ENCODE results near the gene ZNF653. TPM values are rescaled to one million over a fixed set of nuclear protein-coding genes. Genes with fewer than 3 reads are reported as not detected.

ZNF653 gene
- polyA plus RNA-seq (2013, experiment 1 of 2; ENCODE audit: insufficient read length): 4.2 TPM
- 3.6 TPM for polyA plus RNA-seq (2013, experiment 2 of 2; ENCODE audit: insufficient read length)

GRCh38 chr19:11505504-11506100 is at the start of gene ZNF653:
TSS of gene ZNF653 (minus strand) at chr19:11505839. CDS start at chr19:11505786, 53 bp downstream.
- DNase-seq: peak; percentile 95

DNA sequence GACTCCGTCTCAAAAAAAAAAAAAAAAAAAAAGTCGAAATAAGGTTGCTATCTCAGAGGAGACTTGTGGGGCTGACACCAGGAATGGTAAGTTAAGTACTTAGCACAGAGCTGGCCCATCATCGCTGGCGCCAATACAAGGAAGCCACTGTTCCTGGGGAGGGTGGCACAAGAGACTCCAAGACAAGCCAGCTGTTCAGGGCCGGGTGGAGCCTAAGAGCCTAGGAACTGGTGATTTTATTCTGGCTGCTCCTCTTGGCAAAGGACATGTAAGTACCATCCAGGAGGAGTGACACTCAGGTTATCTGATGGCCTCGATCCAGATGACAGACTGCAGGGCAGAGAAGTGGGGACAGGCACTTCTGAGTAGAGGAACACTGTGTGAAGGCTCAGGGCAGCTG is 49.6 kb upstream of the ZNF653 start:
- DNase-seq: no peak

DNA sequence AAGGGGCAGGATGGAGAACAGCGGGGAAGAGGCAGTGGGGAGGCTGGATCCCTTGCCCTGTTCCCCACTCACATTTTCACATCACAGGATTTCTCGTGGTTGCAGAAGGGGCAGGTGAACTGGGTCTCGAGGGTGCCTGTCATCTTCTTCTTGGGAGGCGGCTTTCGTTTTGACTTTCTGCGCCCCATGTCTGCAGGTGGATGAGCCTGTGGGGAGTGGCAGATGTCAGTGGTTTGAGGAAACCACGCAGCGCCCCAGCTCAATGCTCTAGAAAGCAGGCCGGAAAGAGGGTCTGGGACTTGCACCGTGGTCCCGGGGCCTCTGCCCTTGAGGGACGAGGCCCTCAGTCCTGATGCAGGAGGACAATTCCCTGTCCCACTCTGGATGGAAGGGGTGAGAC is 48.5 kb upstream of the ZNF653 start:
- no peak for DNase-seq

DNA sequence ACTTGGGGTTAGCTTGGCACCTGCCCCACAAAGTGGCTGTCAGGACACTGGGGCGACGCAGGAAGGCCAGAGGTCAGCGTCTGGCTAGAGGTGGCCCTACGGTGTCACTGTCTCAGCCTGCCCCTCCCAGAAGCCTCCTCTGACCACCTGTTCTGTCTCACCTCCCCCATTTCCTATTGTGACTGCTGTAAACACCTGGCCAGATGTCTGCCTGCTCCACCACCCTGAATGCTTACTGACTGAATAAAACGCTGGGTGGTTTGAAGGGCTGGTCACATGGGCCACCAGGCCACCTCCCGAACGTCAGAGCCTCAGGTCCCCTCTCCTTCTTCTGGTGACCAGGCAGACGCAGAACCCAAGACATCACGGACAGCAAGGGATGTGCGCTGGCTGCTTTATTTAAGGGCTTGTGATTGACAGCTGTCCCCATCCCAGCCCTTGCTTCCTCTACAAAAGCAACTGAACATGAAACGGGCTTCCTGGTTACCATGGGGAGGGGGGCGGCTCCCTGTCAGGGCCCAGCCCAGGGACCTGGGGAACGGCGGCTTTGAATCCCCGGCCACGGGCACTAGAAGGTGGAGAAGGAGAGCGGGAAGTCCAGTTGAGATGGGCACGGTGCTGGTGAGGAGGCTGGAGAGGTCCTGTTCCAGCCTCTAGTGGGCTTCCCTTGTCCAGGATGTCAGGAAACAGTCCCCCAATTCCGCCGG is 47.2 kb upstream of the ZNF653 start:
- DNase-seq: no peak

GRCh38 chr19:11551603-11552235 is 46.1 kb upstream of the ZNF653 start:
- DNase-seq: no peak

DNA sequence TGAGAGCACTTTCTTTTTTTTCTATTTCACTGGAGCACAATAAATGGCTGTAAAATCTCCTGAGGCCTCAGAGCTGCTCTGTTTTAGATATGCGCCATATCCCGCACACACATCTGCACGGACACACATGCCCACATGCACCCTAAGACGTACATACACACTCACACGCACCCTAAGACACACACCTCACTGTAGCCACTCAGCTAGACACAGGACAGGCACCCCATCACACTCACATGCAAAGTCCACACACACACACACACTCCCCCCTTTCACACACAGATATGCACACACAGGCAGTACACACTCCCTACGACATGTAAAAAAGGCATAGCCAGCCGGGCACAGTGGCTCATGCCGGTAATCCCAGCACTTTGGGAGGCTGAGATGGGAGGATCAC is 44.6 kb upstream of the ZNF653 start:
- DNase-seq: no peak

- no peak for DNase-seq
Measured at GRCh38 chr19:11549386-11549953, 43.8 kb upstream of the ZNF653 start.

GRCh38 chr19:11547929-11548700 is 42.5 kb upstream of the ZNF653 start:
- DNase-seq: no peak

- DNase-seq: no peak
Measured at GRCh38 chr19:11541238-11541637, 35.6 kb upstream of the ZNF653 start.

DNA sequence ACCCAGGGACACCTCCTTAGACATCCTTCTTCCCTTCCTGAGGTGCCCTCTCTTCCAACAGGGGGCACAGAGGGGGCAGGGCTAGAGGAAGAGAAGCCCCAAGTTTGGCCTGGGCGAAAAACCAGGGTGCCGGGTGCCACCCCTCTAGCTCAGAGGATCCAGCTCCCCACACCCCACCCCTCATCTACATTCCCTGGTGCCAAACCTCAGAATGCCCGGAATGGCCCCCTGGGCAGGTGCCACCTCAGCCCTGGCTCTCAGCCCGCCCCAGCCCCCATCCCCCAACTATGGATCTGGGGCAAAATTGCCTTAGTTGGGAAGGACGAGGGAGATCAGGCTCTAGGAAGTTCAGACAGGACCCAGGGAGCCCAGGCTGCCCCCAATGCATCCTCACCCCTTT is 35.0 kb upstream of the ZNF653 start:
- no peak for DNase-seq

- peak; percentile 76 for DNase-seq
Measured at GRCh38 chr19:11539495-11540365, 34.1 kb upstream of the ZNF653 start.

DNA sequence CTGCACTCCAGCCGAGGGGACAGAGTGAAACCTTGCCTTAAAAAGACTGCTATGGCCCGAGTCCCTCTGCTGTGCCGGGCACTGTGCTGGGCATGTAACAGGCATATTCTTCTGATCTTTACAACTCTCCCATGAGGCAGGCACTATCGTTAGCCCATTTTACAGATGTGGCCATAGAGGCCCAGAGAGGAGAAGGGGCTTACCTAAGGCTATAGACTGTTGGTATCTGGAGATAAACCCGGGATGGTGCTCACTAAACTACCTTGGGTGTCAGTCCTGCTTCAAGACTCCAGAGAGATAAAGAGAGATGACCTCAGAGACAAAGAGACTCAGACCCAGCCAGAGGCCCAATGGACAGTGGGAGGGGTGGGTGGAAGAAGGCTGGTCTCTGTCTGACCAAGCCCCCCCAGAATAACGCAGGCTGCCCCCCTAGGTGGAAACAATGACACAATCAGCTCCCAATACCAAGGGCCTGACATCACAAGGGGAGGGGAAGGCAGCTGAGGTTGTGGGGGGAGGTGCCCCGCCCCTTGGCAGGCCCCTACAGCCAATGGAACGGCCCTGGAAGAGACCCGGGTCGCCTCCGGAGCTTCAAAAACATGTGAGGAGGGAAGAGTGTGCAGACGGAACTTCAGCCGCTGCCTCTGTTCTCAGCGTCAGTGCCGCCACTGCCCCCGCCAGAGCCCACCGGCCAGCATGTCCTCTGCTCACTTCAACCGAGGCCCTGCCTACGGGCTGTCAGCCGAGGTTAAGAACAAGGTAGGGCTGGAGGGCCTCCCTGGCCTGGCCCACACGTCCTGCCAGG is 32.8 kb upstream of the ZNF653 start, which contains the start of gene CNN1:
CNN1 (plus strand) TSS at position 620 of the 805 bp plus-strand sequence; CDS start at position 697, 77 bp downstream.
- peak; percentile 94 for DNase-seq

- peak; percentile 89 for DNase-seq
Measured at GRCh38 chr19:11535792-11536595, 30.4 kb upstream of the ZNF653 start.

GRCh38 chr19:11534948-11535347 is 29.3 kb upstream of the ZNF653 start:
- no peak for DNase-seq

GRCh38 chr19:11534538-11534937 is 28.9 kb upstream of the ZNF653 start:
- no peak for DNase-seq

DNA sequence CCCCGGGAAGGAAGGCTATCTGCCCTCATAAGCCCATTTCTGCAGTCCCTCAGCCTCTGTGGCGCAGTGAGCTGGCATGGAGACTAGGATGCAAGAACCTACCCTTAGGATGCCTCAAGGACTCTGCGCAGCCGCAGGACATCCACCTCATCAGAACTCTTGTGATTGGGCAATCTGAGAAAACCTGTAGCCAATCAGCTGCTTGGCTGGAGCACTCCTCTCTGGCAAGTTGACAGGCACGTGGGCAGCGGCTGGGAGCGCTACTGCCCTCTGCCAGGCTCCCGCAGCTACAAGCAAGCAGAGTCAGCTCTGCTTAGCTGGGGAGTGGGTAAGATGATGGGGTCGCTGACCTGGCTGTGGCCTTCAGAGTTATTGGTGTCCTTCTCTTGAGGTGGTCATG is 24.8 kb upstream of the ZNF653 start:
- DNase-seq: peak; percentile 76

DNA sequence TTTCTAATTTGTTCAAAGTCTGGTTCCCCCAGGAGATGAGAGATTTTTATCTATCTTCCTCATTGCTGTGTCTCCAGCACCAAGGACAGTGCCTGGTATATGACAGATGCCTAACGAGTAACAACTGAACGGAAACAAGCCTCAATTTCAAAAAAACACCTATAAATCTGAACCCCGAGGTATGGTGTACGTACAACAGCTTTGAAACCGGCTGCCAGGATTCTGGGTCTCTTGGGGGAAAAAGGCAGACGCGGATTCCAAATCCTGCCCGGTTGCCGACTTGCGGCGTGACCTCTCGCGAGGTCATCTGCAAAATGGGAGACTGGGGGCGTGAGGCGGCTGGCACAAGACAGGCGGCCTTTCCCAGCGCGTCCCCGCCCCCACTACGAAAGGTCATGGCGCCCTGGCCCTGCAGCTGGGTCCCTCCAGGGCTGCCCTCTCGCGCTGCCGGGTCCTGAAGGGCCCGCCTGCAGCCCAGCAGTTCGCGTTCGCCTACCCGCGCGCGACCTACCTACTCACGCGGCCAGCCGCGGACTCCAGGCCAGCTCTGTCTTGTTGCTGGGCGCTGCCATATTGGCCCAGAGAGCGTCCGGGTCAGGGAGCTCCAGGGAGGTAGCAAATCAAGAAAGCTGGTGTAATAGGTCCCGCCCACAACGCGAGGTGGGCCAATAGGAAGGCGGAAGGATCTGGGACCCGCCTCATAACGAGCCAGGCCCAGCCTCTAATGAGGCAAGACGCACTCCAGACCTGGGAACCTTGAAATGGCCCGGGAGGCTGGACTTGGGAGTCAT is 23.1 kb upstream of the ZNF653 start, which contains the start of gene ECSIT:
ECSIT (minus strand) TSS at position 584 of the 791 bp plus-strand sequence. CDS start 9,964 bp downstream, outside the sequence.
- DNase-seq: peak; percentile 99

DNA sequence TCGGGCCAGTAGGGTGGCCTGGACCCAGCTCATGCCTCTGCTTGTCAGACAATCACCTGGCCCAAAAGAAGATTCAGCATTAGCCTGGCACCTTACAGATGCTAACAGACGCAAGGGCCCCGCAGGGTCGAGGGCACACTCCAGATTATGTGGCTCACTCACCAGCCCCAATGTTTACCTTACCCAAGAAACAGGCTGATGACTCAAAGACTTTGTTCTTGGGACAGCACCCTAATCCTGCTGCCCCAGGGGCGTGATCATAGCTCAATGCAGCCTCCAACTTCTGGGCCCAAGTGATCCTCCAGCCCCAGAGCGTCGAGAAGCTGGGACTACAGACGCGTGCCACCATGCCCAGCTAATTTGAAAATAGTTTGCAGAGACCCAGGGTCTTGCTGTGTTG is 13.5 kb upstream of the ZNF653 start:
- DNase-seq: no peak

GRCh38 chr19:11513946-11514345 is 8.3 kb upstream of the ZNF653 start:
- DNase-seq: no peak
